A549 (cell line): ENCODE results near the gene STX18. TPM values are rescaled to one million over a fixed set of nuclear protein-coding genes. Genes with fewer than 3 reads are reported as not detected.
A peak's percentile ranks its signal among the peaks of the same experiment; 100 is the strongest.

ENCODE experiments used
- ATAC-seq, 2 experiments: fragments of 200-7000 bp in 1 of 2; fragments of >200 bp in 1 of 2; cut with Nextera tagmentation in 1 of 2; cut with Tn5 transposase in 1 of 2; 3 replicates each; pipeline versions ENCODE4 v1.8.0 to v1.9.1; 2018 to 2020; ENCODE audit warnings: mild to moderate bottlenecking in 1 of 2, moderate library complexity in 1 of 2
- CTCF ChIA-PET: fragments of 300-600 bp; sonication (Branson Sonifier 250); formaldehyde crosslinking; extraction: SDS; loops from one replicate; lab custom pipeline; 2021; ENCODE audit warnings: antibody characterized with exemption, inconsistent platforms; lab: Yijun Ruan, JAX
- POLR2A ChIA-PET: fragments of 350-600 bp; formaldehyde crosslinking; extraction: SDS; loops from one replicate; lab custom pipeline; 2021; ENCODE audit warnings: antibody characterized with exemption, inconsistent platforms; lab: Yijun Ruan, JAX
- DNase-seq, 2 experiments: peaks; one replicate each; pipeline versions ENCODE4 v3.0.0 to v3.0.0-alpha.2; 2011 to 2016; ENCODE audit warnings: low read depth in 1 of 2, low spot score in 1 of 2
- FAIRE-seq: peaks from 2 replicates; lab custom pipeline; 2011; peaks lifted over from hg19 to GRCh38; lab: Jason Lieb, UNC
- H3K27ac ChIP-seq, 2 experiments: fragments of >200 bp; sonication (Bioruptor Twin); formaldehyde crosslinking; 3 replicates each; pipeline ENCODE4 v1.5.1; 2016 to 2017
- H3K4me1 ChIP-seq: fragments of >200 bp; sonication (Bioruptor Twin); formaldehyde crosslinking; 3 replicates; pipeline ENCODE4 v1.6.1; 2016
- H3K4me2 ChIP-seq: fragments of >200 bp; sonication (Bioruptor Twin); formaldehyde crosslinking; 3 replicates; pipeline ENCODE4 v1.6.1; 2016
- H3K4me3 ChIP-seq: fragments of >200 bp; sonication (Bioruptor Twin); formaldehyde crosslinking; 3 replicates; pipeline ENCODE4 v1.5.1; 2016
- H3K9me3 ChIP-seq: fragments of >200 bp; sonication (Bioruptor Twin); formaldehyde crosslinking; 3 replicates; pipeline ENCODE4 v1.6.1; 2016
- CBX2 ChIP-seq: fragments of 200-600 bp; sonication (generic); IDR thresholded peaks from 2 replicates; pipeline ENCODE4 v1.6.1; 2016; ENCODE audit warnings: low read depth, mild to moderate bottlenecking, borderline replicate concordance
- CEBPB ChIP-seq, 2 experiments: fragments of >200 bp in 1 of 2; sonication (Bioruptor Twin) in 1 of 2; formaldehyde crosslinking in 1 of 2; IDR thresholded peaks; 2 replicates each; pipeline ENCODE4 v1.6.1; 2012 to 2016
- EP300 ChIP-seq, 2 experiments: fragments of >200 bp; sonication (Bioruptor Twin); formaldehyde crosslinking; IDR thresholded peaks; 2 replicates in 1 of 2; 3 replicates in 1 of 2; pipeline ENCODE4 v1.6.1; 2016 to 2017
- FOXS1 ChIP-seq: fragments of 250-450 bp; sonication (Bioruptor Pico); IDR thresholded peaks from 2 replicates; pipeline ENCODE4 v1.5.0; 2020; ENCODE audit warnings: mild to moderate bottlenecking, moderate library complexity
- HDAC2 ChIP-seq: fragments of 200-600 bp; sonication (generic); IDR thresholded peaks from 2 replicates; pipeline ENCODE4 v1.6.1; 2016
- HOXA7 ChIP-seq: fragments of 250-450 bp; sonication (Bioruptor Pico); IDR thresholded peaks from 2 replicates; pipeline ENCODE4 v1.5.0; 2020; ENCODE audit warnings: mild to moderate bottlenecking, moderate library complexity
- HOXB5 ChIP-seq: fragments of 250-450 bp; sonication (Bioruptor Pico); IDR thresholded peaks from 2 replicates; pipeline ENCODE4 v1.5.0; 2020; ENCODE audit warnings: mild to moderate bottlenecking, moderate library complexity
- MYC ChIP-seq: IDR thresholded peaks from 2 replicates; pipeline ENCODE4 v1.6.1; 2012; ENCODE audit warnings: mild to moderate bottlenecking, inconsistent platforms, low read length, improper control_type of control experiment, borderline replicate concordance
- NFE2L2 ChIP-seq: fragments of 150-350 bp; conservative IDR thresholded peaks from 2 replicates; pipeline ENCODE4 v1.6.1; 2014; ENCODE audit warnings: low read length
- POLR2AphosphoS2 ChIP-seq: conservative IDR thresholded peaks from 2 replicates; pipeline ENCODE4 v1.6.1; 2012; ENCODE audit warnings: low read length, improper control_type of control experiment, inconsistent platforms
- RAD21 ChIP-seq, 2 experiments: fragments of >200 bp in 1 of 2; sonication (Bioruptor Twin) in 1 of 2; formaldehyde crosslinking in 1 of 2; IDR thresholded peaks in 1 of 2; conservative IDR thresholded peaks in 1 of 2; 2 replicates in 1 of 2; 3 replicates in 1 of 2; pipeline ENCODE4 v1.6.1; 2012 to 2018; ENCODE audit warnings: inconsistent platforms in 1 of 2
- RARB ChIP-seq: fragments of 250-450 bp; sonication (Bioruptor Pico); IDR thresholded peaks from 2 replicates; pipeline ENCODE4 v1.8.0; 2021; ENCODE audit warnings: mild to moderate bottlenecking, moderate library complexity
- RFX5 ChIP-seq: fragments of 450-650 bp; IDR thresholded peaks from 2 replicates; pipeline ENCODE4 v1.7.1; 2014; ENCODE audit warnings: antibody characterized with exemption, mild to moderate bottlenecking, moderate library complexity
- SMC3 ChIP-seq: fragments of >200 bp; sonication (Bioruptor Twin); formaldehyde crosslinking; IDR thresholded peaks from 3 replicates; pipeline ENCODE4 v1.6.1; 2018; ENCODE audit warnings: inconsistent platforms
- SREBF2 ChIP-seq: fragments of 450-650 bp; IDR thresholded peaks from 2 replicates; pipeline ENCODE4 v1.6.1; 2014; ENCODE audit warnings: mild to moderate bottlenecking, moderate library complexity
- TFCP2L1 ChIP-seq: fragments of 250-450 bp; sonication (Bioruptor Pico); IDR thresholded peaks from 2 replicates; pipeline ENCODE4 v1.5.0; 2021; ENCODE audit warnings: mild to moderate bottlenecking
- WGBS: methylation state at CpG from one replicate; pipeline ENCODE4 v1.1.6; 2017; ENCODE audit errors: missing lambda C conversion rate; 5-methylcytosine and 5-hydroxymethylcytosine counted together
- polyA plus RNA-seq, 4 experiments: library from polyadenylated mRNA; depleted of rRNA in 3 of 4; stranded (reverse); fragments of >200 nt; fragmentation: RNase III in 1 of 4; extraction: RNeasy Plus Mini Kit Qiagen cat#74134 plus additional on column Dnase treatment in 1 of 4; gene quantifications; 2 replicates in 3 of 4; 3 replicates in 1 of 4; pipeline ENCODE4 v1.2.3, GENCODE V29; 2011 to 2017
- TF ChIP-seq, protein P1 (sequence below): fragments of 250-450 bp; sonication (Bioruptor Pico); IDR thresholded peaks from 2 replicates; pipeline ENCODE4 v1.5.0; 2020; ENCODE audit warnings: low read depth, mild to moderate bottlenecking, moderate library complexity
- TF ChIP-seq, protein P2 (sequence below): fragments of >200 bp; sonication (Bioruptor Twin); formaldehyde crosslinking; IDR thresholded peaks from 3 replicates; pipeline ENCODE4 v1.6.1; 2016
- TF ChIP-seq, protein P3 (sequence below): fragments of 150-350 bp; IDR thresholded peaks from 2 replicates; pipeline ENCODE4 v1.6.1; 2014; ENCODE audit warnings: low read depth, mild to moderate bottlenecking, low read length
- TF ChIP-seq, protein P4 (sequence below): IDR thresholded peaks from 2 replicates; pipeline ENCODE4 v1.6.1; 2012

Gene STX18
- polyA plus RNA-seq, 2 of the 4 experiments (the other 2 are of a cell fraction), result 13.4 to 19.6 TPM

DNA sequence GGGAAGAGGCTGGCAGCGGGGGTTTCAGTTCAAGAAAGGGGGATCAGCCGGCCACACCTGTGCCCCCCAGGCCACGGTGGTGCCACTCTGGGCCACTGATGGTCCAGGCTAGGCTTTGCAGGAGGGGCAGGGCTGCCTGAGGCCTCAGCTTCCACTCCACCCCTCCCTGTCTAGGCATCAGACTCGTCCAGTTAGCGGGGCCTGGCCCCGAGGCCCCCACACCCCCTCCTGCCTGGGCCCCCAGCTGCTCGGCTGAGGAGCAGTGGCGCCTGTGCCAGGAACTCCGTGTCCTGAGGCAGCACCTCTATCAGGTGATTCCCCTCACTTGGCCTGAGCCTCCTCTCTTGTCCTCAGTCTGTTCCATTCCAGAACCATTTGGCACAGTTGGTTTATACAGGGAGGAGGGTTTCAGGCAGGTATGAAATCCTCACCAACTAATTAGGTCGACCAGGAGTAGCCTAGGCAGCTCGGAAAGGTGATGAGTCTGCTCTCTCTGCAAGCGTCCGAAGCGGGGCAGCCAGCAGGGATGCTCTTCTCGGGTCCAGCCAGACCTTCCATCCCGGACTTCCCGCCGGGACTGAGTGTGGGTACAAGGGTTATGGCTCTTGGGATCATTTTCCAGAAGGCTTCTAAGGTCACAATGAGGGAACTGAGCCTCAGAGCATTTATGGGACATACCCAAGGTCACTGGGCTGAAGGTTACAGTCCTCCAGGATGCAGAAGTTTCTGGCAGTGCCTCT lies 152.8 kb downstream of the STX18 start:
- no peak for ATAC-seq
- Histone ChIP-seq H3K4me1 (peaks cover 16% of the 10 kb centered on the region), H3K27ac (no peak overlapping the region), H3K9me3 (no peaks in the 10 kb centered on the region), H3K4me3 (no peak overlapping the region), H3K4me2 (no peak overlapping the region)
- no peak for FAIRE-seq
- DNase-seq, result no peak
- WGBS, result 46% methylated on average over 6 of the region's 18 CpGs
- ChIA-PET CTCF (no interaction called here), POLR2A (no interaction called here)
- no peak for TF ChIP-seq MYC
- no peak for TF ChIP-seq EP300 (IDR thresholded peaks at IDR 0.05)
- no peak for TF ChIP-seq HOXA7 (CRISPR knock-in tag)

DNA sequence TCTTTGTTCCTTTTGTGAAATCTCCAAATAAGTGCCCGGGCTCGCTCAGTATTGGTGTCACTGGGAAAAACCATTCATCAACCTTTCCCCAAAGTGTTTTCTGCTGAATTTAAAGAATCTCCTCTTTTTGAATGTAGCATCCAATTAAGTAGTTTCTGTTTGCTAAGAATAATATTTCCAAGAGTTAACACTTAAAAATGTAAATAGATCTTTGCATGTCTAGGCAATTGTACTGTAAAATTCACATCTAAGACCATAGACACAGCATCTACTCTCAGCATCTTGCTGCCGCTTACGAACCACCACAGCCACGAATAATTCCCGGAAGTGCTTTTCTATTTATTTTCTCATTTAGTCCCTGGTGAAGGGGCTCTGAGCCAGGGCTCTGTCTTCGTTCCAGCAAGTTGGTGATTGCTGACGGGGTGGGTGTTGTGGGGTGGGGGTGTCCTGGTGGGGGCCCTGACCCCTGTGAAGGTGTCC lies 153.5 kb downstream of the STX18 start:
- FAIRE-seq (no peak), ATAC-seq (no peak), DNase-seq (no peak)
- Histone ChIP-seq H3K4me3 (no peak overlapping the region), H3K4me1 (peaks cover 15% of the 10 kb centered on the region), H3K27ac (no peak overlapping the region), H3K4me2 (peak overlapping the region; percentile 95; the same call in 2 of the 3 replicates), H3K9me3 (no peaks in the 10 kb centered on the region)
- CTCF ChIA-PET, result no interaction called here
- POLR2A ChIA-PET, result no interaction called here
- WGBS, result 46% methylated on average over 7 of the region's 8 CpGs
- TF ChIP-seq RAD21 (conservative IDR thresholded peaks at IDR 0.05 in 1 of 2, IDR thresholded peaks at IDR 0.05 in 1 of 2) (no peak), SREBF2 (no peak), CBX2 (no peak), CEBPB (IDR thresholded peaks at IDR 0.05) (no peak)
- TF ChIP-seq, protein P1, sequence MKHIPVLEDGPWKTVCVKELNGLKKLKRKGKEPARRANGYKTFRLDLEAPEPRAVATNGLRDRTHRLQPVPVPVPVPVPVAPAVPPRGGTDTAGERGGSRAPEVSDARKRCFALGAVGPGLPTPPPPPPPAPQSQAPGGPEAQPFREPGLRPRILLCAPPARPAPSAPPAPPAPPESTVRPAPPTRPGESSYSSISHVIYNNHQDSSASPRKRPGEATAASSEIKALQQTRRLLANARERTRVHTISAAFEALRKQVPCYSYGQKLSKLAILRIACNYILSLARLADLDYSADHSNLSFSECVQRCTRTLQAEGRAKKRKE, result no peak

DNA sequence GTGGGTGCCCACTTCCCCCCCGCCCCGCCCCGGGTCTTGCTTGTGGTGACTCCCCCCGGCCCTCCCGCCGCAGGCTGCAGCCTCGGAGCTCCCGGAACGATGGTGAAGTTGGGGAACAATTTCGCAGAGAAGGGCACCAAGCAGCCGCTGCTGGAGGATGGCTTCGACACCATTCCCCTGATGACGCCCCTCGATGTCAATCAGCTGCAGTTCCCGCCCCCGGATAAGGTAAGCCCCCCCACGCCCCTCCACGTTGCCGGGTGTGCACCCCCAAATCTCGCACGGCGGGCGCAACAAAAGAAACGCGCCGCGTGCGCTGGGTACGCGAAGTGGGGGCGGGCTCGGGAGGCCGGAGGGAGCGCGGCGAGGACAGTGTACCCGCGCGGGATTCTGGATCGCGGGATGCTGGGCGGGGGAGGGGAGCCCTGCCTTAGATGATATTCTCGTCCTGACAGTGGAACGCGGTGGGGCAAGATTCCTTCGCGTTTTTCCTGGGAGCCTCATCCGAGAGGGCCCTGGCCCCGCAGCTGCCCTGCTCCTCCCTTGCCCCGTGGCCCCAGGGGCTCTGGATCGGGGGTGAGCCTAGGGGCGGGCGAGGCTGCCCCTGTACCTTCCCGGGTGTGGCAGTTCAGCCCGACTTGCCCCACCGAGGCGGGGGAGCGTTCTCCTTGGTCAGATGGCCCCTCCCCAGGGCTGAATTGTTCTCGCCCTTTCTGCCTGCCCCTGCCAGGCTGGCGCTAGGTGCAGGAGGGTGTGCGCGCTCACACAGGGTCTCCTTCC lies 154.1 kb downstream of the STX18 start:
- POLR2A ChIA-PET, result no interaction called here
- H3K4me3 ChIP-seq, result peak overlapping the region; percentile 53
- CTCF ChIA-PET, result no interaction called here
- peak overlapping the region in 1 of 2 experiments; percentile 60; a peak in 2 of 6 replicates for H3K27ac ChIP-seq
- DNase-seq, result no peak
- peaks cover 15% of the 10 kb centered on the region for H3K4me1 ChIP-seq
- no peak for ATAC-seq
- FAIRE-seq, result no peak
- peak overlapping the region; percentile 95 for H3K4me2 ChIP-seq
- TF ChIP-seq, protein P2, sequence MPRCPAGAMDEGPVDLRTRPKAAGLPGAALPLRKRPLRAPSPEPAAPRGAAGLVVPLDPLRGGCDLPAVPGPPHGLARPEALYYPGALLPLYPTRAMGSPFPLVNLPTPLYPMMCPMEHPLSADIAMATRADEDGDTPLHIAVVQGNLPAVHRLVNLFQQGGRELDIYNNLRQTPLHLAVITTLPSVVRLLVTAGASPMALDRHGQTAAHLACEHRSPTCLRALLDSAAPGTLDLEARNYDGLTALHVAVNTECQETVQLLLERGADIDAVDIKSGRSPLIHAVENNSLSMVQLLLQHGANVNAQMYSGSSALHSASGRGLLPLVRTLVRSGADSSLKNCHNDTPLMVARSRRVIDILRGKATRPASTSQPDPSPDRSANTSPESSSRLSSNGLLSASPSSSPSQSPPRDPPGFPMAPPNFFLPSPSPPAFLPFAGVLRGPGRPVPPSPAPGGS, result no peak
- no peak for TF ChIP-seq RFX5
- no peak for TF ChIP-seq HOXA7 (CRISPR knock-in tag)
- TF ChIP-seq HDAC2, result no peak
- TF ChIP-seq FOXS1 (CRISPR knock-in tag), result no peak
- TF ChIP-seq POLR2AphosphoS2, result no peak
- TF ChIP-seq, protein P3, sequence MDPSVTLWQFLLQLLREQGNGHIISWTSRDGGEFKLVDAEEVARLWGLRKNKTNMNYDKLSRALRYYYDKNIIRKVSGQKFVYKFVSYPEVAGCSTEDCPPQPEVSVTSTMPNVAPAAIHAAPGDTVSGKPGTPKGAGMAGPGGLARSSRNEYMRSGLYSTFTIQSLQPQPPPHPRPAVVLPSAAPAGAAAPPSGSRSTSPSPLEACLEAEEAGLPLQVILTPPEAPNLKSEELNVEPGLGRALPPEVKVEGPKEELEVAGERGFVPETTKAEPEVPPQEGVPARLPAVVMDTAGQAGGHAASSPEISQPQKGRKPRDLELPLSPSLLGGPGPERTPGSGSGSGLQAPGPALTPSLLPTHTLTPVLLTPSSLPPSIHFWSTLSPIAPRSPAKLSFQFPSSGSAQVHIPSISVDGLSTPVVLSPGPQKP, result no peak
- TF ChIP-seq, protein P4, sequence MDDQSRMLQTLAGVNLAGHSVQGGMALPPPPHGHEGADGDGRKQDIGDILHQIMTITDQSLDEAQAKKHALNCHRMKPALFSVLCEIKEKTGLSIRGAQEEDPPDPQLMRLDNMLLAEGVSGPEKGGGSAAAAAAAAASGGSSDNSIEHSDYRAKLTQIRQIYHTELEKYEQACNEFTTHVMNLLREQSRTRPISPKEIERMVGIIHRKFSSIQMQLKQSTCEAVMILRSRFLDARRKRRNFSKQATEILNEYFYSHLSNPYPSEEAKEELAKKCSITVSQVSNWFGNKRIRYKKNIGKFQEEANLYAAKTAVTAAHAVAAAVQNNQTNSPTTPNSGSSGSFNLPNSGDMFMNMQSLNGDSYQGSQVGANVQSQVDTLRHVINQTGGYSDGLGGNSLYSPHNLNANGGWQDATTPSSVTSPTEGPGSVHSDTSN, result no peak
- TF ChIP-seq SMC3, result no peak
- TF ChIP-seq HOXB5 (CRISPR knock-in tag), result no peak
- no peak for TF ChIP-seq EP300 (IDR thresholded peaks at IDR 0.05)
- TF ChIP-seq RARB, result no peak
- TF ChIP-seq NFE2L2, result no peak
- TF ChIP-seq TFCP2L1 (CRISPR knock-in tag), result no peak
- TF ChIP-seq, all 56 proteins: peak for 0
- H3K9me3 ChIP-seq, result no peaks in the 10 kb centered on the region
- WGBS, result 46% methylated on average over 3 of the region's 62 CpGs
